Stimulated activated naive CD4-positive, alpha-beta T cell (primary cell): Measurements from ENCODE around the gene RALGDS.

Experiments used
- DNase-seq, 6 experiments: peaks; one replicate each; lab custom pipeline; 2025; lab: John Stamatoyannopoulos, UW

RALGDS gene

GRCh38 chr9:133134388-133135145, 13.5 kb upstream of the RALGDS start:
- no peak for DNase-seq

GRCh38 chr9:133133681-133134387, 12.8 kb upstream of the RALGDS start:
- DNase-seq: peak; percentile 74 to 92 (median 84)

GRCh38 chr9:133132174-133132573, 11.1 kb upstream of the RALGDS start:
- no peak for DNase-seq

- no peak for DNase-seq
Observed at GRCh38 chr9:133131506-133131905, 10.5 kb upstream of the RALGDS start.

GRCh38 chr9:133130685-133131244, 9.7 kb upstream of the RALGDS start:
- DNase-seq: peak in 5 of 6 experiments; percentile 14 to 48 (median 20)

- DNase-seq: no peak
Observed at GRCh38 chr9:133129001-133129795, 8.2 kb upstream of the RALGDS start.

- no peak for DNase-seq
Observed at GRCh38 chr9:133128152-133128551, 7.1 kb upstream of the RALGDS start.

GRCh38 chr9:133127340-133127981, 6.4 kb upstream of the RALGDS start:
- DNase-seq: peak in 2 of 6 experiments; percentile 12 to 14

GRCh38 chr9:133126697-133127339, 5.8 kb upstream of the RALGDS start:
- no peak for DNase-seq

GRCh38 chr9:133125941-133126696, 5.1 kb upstream of the RALGDS start:
- peak in 2 of 6 experiments; percentile 15 for DNase-seq

GRCh38 chr9:133124907-133125275, 3.9 kb upstream of the RALGDS start:
- no peak for DNase-seq

- DNase-seq: no peak
Observed at GRCh38 chr9:133124123-133124906, 3.3 kb upstream of the RALGDS start.

GRCh38 chr9:133122935-133123611, 2.0 kb upstream of the RALGDS start:
- DNase-seq: no peak

- no peak for DNase-seq
Observed at GRCh38 chr9:133122605-133122934, 1.5 kb upstream of the RALGDS start.

GRCh38 chr9:133121915-133122550, 993 bp upstream of the RALGDS start:
- peak in 2 of 6 experiments; percentile 36 to 57 for DNase-seq

- DNase-seq: no peak
Observed at GRCh38 chr9:133120501-133121197, 391 bp downstream of the RALGDS start.

- peak in 1 of 6 experiments; percentile 21 for DNase-seq
Observed at GRCh38 chr9:133119846-133120500, 1.1 kb downstream of the RALGDS start.
